Rectal smooth muscle tissue (tissue), 1 donor: ENCODE results near the gene PRTFDC1.
"Not testable (repeated sequence)": the region's sequence is repeated elsewhere in the genome, so short reads cannot be mapped to it uniquely, and the experiment has no call there.

Experiments used
- H3K27ac ChIP-seq: one replicate; pipeline ENCODE4 v1.7.0; 2013; ENCODE audit warnings: low read depth, low read length, inconsistent platforms
- H3K27me3 ChIP-seq: one replicate; pipeline ENCODE4 v1.7.0; 2013; ENCODE audit warnings: low read length; ENCODE audit not compliant: control insufficient read depth, insufficient read depth
- H3K36me3 ChIP-seq: one replicate; pipeline ENCODE4 v1.7.0; 2013; ENCODE audit warnings: low read length; ENCODE audit not compliant: control insufficient read depth, insufficient read depth
- H3K4me1 ChIP-seq: one replicate; pipeline ENCODE4 v1.7.0; 2013; ENCODE audit warnings: low read length; ENCODE audit not compliant: control insufficient read depth, insufficient read depth
- H3K4me3 ChIP-seq: one replicate; pipeline ENCODE4 v1.7.0; 2013; ENCODE audit warnings: low read length
- H3K9ac ChIP-seq: one replicate; pipeline ENCODE4 v1.7.0; 2013; ENCODE audit warnings: low read length

Gene PRTFDC1

DNA sequence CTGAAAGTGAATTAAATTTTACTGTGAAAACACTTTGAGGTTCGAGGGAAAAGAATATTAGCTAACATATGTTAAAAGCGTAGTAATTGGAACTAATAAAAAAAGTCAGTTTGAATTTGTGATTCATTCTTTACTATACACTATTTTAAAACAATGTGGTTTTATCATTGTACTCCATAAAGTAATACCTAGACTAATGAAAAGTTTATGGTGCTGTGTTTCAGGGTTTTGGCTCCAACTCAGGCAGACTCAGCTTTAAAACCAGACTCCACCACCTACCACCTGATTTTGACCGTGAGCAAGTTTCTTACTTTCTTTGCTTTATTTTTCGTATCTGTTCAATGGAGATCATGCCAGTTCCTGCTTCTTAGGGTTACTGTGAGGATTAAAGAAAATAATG lies 9.2 kb upstream of the PRTFDC1 start:
- H3K9ac ChIP-seq = no peak overlapping the region
- no peak overlapping the region for H3K27ac ChIP-seq
- H3K36me3 ChIP-seq = no peaks in the 10 kb centered on the region
- H3K4me1 ChIP-seq = peaks cover 14% of the 10 kb centered on the region
- H3K4me3 ChIP-seq = no peak overlapping the region
- H3K27me3 ChIP-seq = no peaks in the 10 kb centered on the region

DNA sequence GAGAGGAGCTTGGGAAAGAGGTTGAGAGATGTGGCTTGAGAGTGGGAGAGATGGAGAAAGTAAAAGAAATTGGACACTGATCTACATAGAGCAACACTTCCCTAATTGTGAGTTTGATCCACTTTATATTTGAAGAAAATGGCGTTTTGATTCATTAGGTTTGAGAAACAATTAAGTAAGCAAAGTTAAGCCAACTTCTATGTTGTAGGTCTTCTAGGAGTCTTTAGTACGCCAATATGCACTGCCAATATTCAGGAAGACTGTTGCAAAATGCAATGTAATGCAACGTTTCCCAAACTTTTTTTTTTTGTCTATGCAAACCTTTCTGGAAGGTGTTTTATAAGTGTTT lies 7.0 kb upstream of the PRTFDC1 start:
- no peaks in the 10 kb centered on the region for H3K36me3 ChIP-seq
- H3K9ac ChIP-seq = no peak overlapping the region
- peak overlapping the region; percentile 38 for H3K27ac ChIP-seq
- H3K4me3 ChIP-seq = no peak overlapping the region
- H3K4me1 ChIP-seq = peaks cover 14% of the 10 kb centered on the region
- no peaks in the 10 kb centered on the region for H3K27me3 ChIP-seq

DNA sequence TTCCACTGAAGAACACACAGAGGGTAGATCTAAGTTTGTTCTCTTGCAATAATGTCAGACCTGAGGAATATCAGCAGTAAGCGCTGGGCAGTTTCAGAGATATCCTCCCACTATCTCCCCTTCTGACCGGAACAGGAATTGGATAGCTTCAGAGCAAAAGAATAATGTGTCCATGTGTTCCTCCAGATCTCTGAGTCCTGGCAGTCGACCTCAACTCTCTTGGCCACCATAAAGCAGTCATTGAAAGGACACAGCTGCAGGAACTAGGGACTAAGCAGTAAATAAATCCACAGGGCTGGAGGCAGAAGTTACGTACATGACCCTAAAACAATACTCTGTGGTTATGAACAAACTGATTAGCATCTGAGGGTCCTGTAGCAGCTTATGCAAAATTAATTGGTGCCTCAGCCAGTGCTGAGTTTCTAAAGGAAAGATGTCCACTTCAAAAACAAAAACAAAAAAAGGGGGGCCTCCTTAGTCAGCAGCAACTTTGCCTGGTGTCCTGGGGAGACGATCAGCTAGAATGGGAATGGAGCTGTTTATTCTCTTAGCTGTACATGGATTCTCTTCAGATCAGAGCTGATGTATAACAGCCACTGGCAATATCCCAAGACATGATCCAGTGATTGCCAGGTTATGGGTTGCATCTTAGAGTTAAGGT lies 6.4 kb upstream of the PRTFDC1 start:
- Histone ChIP-seq H3K4me3 (no peak overlapping the region), H3K36me3 (no peaks in the 10 kb centered on the region), H3K27me3 (no peaks in the 10 kb centered on the region), H3K9ac (no peak overlapping the region), H3K4me1 (peaks cover 14% of the 10 kb centered on the region), H3K27ac (peak overlapping the region; percentile 63)

DNA sequence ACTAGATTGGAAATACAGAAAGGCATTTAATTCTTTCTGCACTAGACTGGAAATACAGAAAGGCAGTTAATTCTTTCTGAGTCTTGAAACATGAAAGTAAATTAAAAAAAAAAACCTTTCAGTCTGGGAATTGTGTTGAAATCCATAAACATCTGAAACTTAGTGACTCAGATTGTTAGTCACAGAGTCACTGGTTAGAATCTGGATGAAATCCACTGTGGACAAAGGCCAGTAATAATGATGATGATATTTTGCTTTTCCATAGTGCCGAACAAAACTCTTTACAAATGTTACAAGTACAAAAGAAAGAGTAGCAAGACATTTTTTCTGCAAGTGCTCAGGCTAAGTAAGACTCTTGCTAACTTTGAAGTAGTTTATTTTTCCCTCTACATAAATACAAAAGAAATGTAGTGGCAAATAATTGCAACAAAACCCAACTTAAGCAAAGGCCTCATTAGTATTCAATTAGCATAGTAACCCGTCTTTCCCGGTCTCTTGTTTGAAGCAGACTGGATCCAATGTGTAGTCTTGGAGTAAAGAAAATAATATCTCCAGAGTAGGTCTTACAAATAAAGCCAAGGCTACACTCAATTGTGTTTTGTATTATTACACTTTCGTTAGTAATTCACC lies 5.8 kb upstream of the PRTFDC1 start:
- Histone ChIP-seq H3K36me3 (no peaks in the 10 kb centered on the region), H3K27me3 (no peaks in the 10 kb centered on the region), H3K4me1 (peaks cover 19% of the 10 kb centered on the region), H3K9ac (no peak overlapping the region), H3K4me3 (no peak overlapping the region), H3K27ac (peak overlapping the region; percentile 63)

DNA sequence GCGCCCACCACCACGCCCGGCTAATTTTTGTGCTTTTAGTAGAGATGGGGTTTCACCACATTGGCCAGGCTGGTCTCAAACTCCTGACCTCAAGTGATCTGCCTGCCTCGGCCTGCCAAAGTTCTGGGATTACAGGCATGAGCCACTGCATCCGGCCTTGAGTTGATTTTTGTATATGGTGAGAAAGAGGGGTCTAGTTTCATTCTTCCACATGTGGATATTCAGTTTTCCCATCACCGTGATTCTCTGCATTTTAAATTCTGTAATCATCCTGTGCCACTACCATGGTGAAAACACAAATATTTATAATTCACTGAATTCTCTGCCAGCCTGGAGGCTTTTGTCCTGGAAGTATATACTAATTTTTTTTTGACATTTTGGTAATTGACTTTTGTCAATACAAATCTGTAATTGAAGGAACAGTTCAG lies 5.2 kb upstream of the PRTFDC1 start:
- peak overlapping the region; percentile 56 for H3K27ac ChIP-seq
- not testable (repeated sequence) for H3K4me3 ChIP-seq, H3K36me3 ChIP-seq, H3K9ac ChIP-seq, H3K27me3 ChIP-seq
- H3K4me1 ChIP-seq = peaks cover 19% of the 10 kb centered on the region

DNA sequence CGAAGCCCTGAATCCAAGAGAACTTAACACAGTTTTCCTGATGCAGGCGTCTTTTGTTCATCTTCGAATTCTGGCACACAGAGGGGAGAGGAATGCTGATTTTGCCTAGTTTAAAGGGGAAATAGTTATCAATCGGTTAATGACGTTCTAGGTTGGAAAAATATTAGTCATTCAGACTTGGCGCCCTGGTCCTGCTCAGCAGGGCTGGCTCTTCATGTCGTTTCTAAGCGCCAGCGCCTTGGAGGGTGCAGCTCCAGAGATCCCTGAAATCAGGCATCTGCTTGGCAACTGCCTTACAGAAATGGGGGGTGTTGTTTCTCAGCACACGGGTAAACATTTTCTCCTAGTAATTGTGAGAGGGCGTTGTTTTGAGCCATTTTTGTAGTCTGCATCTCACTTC lies 1.3 kb upstream of the PRTFDC1 start:
- H3K4me1 ChIP-seq = peaks cover 14% of the 10 kb centered on the region
- no peaks in the 10 kb centered on the region for H3K27me3 ChIP-seq
- H3K9ac ChIP-seq = no peak overlapping the region
- peak overlapping the region; percentile 77 for H3K4me3 ChIP-seq
- no peaks in the 10 kb centered on the region for H3K36me3 ChIP-seq
- peak overlapping the region; percentile 78 for H3K27ac ChIP-seq

DNA sequence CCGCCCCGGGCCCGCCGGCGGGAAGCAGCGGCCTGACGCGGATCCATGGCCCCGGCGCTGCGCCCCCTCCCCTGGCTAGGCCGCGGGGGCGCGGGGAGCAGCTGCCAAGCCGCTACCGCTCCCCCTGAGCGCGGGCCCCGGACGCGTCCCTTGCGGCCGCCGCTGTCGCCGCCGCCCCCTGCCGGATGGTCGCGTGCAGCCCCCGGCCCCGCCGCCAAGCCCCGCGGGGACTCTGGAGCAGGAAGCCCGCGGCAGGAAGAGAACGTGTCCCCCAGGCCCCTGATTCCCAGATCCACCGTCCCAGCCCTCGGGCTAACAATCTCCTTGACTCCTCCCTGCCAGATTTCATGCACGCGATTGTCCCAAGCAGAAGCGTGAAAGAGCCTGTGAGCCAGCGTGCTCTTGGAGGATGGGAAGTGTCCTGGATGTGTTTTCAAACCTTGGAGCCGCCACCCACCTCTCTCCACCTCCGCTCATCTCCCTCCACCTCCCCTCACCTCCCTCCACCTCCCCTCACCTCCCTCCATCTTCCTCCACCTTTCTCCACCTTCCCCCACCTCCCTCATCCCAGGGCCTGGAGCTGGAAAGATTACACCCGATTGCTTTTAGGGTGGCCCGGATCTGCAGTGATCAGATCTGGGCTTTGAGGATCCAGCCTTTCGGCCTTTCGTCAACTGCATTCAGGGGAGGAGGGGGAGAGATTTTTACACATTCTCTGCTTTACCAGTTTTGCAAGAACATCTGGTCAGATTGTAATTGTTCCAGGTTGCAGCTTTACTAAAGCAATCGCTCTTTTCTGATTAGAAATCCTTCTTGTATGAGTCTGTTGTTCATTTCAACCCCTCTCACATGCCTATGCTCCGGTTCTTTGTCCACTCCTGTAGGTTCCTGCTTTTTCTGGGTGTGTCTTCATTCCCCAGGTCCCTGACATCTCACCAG lies 570 bp upstream of the PRTFDC1 start:
- no peak overlapping the region for H3K9ac ChIP-seq

DNA sequence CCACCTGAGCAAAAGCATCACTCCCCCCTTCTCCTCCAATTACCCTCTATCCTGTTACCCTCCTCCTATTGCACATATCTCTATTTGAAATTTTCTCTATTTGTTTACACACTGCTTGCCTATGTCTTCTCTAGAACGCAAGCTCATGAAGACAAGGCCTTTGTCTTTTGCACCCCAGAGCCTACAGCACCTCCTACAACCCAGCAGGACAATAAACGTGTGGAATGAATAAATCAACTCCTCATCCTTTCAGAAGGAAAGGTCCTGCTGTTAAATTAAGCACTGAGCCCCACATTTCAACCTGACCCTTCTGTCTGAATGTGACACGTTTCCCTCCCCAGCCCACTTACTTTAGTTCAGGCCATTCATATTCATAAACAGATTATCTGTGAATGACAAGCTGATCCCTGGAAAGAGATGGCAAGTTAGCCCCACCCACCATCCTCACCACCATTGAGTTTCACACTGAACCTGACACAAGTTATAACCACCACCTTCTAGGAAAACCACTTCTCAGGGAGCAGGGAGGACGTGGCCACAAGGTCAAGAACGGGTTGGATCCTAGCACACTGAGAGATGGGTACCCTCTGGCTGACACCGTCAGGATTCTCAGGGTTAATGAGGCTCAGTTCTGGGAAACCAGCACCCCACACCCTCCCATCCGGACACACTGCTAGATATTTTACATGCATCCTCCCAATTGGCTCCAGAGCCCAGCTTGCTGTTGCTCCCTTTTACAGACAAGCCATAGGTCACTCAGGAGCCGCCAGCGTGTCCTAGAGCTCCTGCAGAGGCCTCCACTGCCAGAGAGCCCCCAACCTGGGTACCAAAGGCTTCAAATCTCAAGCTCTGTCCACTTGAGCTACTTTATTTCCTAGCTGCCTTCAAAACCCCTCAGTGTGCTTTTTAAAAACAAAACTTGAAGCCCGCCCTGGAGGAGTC lies 934 bp downstream of the PRTFDC1 start:
- Histone ChIP-seq H3K4me3 (peak overlapping the region; percentile 77), H3K4me1 (peaks cover 6% of the 10 kb centered on the region), H3K36me3 (no peaks in the 10 kb centered on the region), H3K27me3 (no peaks in the 10 kb centered on the region), H3K27ac (peak overlapping the region; percentile 78), H3K9ac (no peak overlapping the region)

More for the DNA sequence above, 570 bp upstream of the PRTFDC1 start:
- Histone ChIP-seq H3K27ac (peak overlapping the region; percentile 78), H3K4me3 (peak overlapping the region; percentile 77), H3K4me1 (peaks cover 8% of the 10 kb centered on the region), H3K27me3 (no peaks in the 10 kb centered on the region), H3K36me3 (no peaks in the 10 kb centered on the region)

DNA sequence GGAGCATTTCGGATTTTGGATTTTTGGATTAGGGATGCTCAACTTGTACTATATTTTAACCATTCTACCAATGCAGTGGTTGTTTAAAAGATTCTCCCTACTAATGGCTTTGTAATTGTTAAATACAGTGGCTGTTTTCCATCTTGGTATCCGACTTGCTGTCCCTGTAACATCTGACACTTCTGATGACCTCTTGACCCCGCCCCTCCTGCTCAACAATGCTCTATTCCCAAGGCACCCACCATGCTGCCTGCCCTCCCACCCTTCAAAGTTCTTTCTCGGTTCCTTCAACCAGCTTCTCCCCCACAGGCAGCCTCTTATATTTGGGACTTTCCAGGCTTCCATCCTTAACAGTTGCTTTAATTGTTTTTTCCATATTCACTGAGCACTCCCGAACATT lies 2.0 kb downstream of the PRTFDC1 start:
- no peak overlapping the region for H3K9ac ChIP-seq

DNA sequence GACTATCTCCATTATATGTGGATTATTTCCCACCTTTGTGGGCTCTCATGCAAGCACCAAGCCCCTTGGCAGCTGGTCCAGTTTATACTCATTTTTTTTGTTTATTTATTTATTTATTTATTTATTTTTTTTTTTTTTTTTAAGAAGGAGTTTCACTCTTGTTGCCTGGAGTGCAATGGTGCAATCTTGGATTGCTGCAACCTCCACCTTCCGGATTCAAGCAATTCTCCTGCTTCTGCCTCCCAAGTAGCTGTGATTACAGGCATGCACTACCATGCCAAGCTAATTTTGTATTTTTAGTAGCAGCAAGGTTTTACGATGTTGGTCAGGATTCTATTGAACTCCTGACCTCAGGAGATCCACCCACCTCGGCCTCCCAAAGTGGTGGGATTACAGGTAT lies 2.8 kb downstream of the PRTFDC1 start:
- Histone ChIP-seq H3K27ac (no peak overlapping the region), H3K4me3 (no peak overlapping the region), H3K4me1 (peaks cover 6% of the 10 kb centered on the region), H3K27me3 (no peaks in the 10 kb centered on the region), H3K36me3 (no peaks in the 10 kb centered on the region), H3K9ac (no peak overlapping the region)

More for the DNA sequence above, 2.0 kb downstream of the PRTFDC1 start:
- Histone ChIP-seq H3K27ac (no peak overlapping the region), H3K27me3 (no peaks in the 10 kb centered on the region), H3K36me3 (no peaks in the 10 kb centered on the region), H3K4me3 (no peak overlapping the region), H3K4me1 (peaks cover 6% of the 10 kb centered on the region)

DNA sequence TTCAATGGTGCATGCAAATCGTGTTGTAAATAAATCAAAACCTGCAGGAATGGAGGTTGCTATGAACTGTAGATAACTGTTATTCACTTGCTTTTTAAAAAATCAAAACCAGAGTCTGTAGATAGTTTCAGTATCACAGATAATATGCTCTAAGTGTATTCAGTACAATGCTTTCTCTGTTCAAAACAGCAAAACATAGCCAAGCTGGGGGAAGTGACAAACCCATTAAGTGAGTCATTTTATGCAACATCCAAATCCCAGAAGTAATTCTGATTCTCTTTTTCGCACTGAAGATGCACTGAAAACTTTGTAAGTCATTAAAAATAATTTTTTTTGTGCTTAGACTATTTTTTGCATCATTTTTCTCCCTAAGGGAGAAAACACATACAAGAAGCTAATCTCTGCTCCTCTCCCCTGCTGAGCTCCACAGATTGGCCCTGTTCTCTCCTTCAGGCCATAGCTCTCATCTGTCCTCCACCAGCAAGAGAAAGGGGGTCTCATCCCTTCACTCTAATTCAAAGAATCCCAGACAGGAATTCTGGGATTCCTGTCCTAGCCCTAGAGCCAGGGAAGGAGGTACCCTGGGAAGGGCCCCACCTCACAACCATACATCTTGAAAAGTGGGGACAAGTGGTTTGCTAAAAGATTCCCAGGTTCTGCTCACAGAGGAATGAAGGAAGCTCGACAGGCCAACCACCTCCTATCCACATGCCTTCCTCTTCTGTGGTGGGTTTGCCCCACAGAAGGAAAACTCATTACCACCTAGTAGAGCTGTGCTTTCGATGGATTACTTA lies 4.9 kb downstream of the PRTFDC1 start:
- H3K27me3 ChIP-seq = no peaks in the 10 kb centered on the region
- H3K9ac ChIP-seq = no peak overlapping the region
- H3K4me3 ChIP-seq = no peak overlapping the region
- no peak overlapping the region for H3K27ac ChIP-seq
- H3K4me1 ChIP-seq = no peaks in the 10 kb centered on the region
- no peaks in the 10 kb centered on the region for H3K36me3 ChIP-seq
